CD4-positive, alpha-beta T cell treated with Interferon alpha-2 for 1 hour (primary cell): ENCODE measurements around the gene LRRC52.
A peak's percentile ranks its signal among the peaks of the same experiment; 100 is the strongest.
"Not testable (repeated sequence)": the region's sequence is repeated elsewhere in the genome, so short reads cannot be mapped to it uniquely, and the experiment has no call there.

ENCODE experiments used
- DNase-seq, 2 donors: peaks; one replicate each; pipeline ENCODE4 v3.0.0-alpha.2; 2020 to 2022

LRRC52 gene

DNA sequence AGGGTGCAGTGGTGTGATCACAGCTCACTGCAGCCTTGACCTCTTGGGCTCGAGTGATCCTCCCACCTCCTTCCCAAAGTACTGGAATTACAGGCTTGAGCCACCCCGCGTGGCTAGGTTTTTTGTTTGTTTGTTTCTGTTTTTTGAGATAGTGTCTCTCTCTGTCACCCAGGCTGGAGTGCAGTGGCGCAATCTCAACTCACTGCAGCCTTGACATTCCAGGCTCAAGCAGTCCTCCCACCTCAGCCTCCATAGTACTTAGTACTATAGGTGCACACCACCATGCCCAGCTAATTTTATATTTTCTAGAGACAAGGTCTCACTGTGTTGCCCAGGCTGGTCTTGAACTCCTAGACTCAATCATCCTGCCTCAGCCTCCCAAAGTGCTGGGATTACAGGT is 47.6 kb downstream of the LRRC52 start:
- not testable (repeated sequence) for DNase-seq

DNA sequence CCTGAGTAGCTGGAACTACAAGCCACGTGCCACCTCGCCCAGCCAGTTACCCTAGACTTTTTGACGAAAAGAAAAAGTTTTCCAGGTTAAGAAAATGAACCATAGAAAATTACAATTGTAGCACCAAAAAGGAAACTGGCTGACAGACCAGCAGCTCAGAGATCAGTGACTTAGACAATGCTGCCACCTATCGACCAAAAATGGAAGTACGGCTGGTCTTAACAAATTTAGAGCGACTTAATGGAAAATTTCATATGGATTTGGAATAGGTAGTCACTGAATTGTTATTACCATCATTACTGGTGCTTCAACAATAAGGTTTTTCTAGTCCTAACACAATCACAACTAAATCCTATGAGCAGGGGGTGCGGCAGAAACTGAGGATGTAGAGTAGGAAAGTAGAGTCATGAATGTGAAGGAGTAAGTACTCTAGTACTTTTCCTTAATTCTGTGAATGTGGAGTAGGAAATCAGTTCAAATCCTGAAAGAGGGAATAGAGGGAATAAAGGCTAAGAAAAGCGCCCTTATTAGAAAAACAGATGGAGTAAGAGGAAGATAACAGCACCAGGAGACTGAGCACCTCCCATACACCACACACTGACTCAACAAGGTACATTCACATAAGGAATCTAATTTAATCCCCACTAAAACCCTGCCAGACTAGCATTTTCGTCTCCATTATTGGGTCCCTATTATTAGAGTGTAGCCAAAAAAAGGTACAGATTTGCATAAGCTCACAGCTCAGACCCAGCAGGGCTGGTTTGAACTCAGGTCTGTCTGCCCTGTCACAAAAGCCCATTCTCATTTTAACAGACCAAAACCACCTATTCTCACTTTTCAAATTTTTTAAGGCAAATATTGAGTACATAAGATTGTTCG is 49.4 kb downstream of the LRRC52 start:
- peak; percentile 64 to 81 for DNase-seq

DNA sequence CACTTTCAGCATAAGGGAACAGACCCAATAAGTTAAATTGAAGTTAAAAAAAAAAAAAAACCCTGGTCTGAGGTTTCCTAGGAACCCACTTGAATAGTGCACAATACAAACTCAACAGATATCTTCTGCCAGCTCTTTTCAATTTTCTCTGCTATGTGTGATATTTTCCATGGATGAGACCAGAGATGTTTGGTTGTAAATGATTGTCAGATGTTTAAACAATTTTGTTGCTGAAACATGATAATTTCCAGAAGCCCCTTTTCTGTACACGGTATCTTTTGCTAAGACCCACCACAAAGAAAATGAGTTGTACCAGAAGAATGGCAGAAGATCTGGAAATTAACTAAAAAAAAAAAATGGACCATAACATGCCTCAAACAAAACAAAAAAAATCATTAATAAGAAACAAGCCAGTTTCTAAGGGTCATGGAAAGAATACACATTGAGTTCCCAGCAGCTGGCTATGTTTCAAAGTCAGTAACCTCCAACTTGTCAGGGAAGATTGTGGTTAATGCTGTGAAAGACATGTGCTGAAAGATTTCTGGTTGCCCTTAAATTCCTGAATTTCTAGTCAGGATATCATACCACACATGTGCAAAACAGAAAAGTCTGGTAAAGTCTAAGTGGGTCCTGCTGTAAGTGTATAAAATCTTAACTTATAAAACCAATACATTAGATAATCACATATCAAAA is 51.6 kb downstream of the LRRC52 start:
- no peak for DNase-seq

DNA sequence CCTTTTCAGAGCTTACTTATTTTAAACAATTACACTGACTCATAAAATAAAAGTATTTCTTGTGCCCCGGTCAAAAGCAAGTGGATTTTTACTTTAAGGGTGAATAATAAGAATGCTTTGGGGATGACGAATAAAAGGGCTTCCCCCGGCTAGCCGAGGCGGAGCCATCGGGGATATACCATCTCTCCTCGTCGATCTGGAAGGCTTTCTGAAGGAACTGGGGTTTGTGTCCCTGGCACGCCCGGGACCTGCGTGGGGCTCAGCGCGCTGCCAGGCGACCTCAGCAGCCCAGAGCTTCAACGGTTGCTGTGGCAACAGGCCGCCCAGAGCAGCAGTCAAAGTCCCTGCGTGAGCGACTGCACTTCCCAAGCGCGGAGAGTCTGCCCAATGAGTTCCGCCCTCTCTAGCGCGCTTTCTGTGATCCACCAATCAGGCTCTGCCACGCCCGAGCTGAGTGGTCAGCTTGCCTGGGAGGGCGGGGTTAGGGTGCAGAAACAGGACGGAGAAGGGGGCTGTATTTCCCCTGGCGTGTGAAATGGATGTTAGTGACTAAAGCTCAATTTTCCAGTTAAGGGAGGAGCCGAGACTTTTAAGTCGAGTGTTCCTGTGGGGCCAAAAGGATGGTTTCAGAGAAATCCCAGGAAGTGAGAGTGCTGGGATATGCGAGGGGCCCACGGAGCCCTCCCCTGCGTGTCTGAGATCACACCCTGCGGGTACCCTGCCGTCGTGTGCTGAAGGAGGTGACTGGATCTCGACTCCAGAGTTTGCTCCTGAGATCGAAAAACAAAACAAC is 54.3 kb downstream of the LRRC52 start:
- peak; percentile 94 to 95 for DNase-seq

DNA sequence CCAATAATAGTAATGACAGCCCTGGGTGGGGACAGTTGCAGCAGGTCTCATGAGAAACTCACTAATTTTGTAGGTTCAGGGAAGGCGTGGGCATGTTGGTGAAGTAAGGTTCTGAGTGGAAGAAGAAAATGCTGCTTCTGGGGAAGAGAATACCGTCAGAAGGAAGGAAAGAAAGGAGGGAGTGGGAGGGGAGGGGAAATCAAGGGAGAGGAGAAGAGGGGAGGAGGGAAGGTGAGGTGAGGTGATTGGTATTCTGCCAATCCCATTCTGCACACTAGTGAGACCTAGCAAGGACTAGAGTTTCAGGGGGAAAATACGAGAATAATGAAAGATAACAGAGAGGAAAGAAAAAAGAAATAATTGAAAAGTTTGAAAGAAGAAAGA is 54.9 kb downstream of the LRRC52 start:
- DNase-seq = no peak

DNA sequence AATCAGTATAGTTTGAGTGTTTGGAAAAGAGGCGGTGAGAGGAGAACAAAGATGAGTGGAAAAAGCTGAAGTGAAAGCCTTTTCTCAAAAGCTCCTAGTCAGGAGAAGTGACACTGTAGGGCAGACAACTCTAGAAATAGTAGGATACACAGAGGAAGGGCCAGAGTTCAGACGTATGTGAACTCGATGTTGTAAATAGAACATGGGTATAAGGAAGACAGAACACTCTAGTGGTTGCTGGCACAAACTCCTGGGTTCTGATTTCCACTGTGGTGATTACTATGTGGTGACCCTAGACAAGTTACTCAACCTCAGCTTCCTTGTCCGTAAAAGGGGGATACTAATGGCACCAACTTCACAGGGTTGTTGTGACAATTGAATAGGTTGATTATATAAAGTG is 57.0 kb downstream of the LRRC52 start:
- DNase-seq = no peak

DNA sequence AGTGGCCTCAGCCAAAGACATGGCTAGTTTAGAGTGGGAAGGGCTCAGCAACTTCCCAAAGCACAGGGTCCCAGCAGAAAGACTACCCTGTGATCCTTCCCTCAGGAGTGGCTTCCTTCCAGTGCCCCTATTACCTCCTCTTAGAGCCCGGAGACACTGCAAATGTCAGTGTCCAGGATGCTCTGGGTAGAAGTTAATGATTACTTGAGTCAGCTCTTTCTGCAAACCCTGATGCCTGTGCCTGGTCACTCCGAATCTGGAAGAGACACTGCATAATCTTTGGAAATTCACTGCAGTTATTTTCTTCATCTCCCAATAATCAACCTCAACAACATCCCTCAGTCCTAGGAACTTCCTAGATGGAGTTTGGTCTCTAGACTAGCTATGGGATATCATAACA is 60.0 kb downstream of the LRRC52 start:
- DNase-seq = no peak

DNA sequence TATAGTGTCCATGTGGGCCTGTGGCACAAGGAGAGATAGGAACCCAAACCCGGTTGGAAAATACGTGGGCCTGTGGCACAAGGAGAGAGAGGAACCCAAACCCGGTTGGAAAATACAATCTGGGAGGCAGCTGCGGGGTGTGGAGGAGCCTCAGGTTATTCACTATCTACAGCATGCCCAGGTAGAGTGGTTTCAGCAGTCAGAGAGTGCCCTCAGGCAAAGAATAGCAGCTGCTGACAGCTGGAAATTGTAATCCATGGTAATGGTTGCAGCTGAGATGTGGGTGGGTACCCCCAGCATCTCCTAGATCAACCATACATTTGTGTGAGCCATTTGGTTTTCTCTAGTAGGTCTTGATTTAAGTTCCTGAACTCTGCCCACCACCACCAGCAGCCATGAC is 61.4 kb downstream of the LRRC52 start:
- no peak for DNase-seq

DNA sequence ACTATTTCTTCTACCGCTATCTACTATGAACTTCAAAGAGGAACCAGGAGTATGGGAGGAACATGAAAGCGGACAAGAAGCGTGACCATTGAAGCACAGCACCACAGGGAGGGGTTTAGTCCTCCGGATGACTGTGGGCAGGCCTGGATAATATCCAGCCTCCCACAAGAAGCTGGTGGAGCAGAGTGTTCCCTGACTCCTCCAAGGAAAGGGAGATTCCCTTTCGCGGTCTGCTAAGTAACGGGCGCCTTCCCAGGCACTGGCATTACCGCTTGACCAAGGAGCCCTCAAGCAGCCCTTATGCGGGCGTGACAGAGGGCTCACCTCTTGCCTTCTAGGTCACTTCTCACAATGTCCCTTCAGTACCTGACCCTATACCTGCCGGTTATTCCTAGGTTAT is 62.9 kb downstream of the LRRC52 start:
- not testable (repeated sequence) for DNase-seq

DNA sequence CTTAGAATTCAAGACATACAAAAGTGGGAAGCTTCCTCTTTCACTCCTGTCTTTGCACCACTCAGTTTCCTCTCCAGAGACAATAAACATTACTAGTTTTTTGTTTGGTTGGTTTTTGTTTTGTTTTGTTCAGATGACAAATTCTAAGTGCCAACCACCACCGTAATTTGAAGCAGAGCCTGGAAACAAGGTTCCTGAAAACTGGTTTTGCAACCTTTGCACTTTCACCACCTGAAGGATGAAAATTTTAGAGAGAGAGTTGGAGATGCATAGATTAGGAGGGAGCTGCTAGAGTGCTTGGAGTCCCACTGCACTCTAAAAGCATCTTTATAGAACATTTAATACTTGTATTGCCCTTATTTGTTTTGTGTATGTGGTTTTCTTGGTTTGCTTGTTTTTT is 67.1 kb downstream of the LRRC52 start:
- no peak for DNase-seq

DNA sequence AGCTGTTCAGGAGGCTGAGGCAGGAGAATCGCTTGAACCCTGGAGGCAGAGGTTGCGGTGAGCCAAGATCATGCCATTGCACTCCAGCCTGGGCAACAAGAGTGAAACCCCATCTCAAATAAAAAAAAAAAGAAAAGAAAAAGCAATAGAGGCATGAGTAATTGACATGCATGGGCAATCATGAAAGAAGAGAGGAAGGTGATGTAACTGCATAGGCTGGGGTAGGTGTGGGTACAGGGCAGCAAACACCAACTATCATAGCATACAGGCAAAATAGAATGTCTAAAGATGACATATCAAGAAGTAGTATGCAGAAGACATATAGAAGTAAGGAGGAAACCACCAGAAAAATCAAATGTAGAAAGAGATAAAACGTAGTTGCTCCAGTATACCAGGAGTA is 68.3 kb downstream of the LRRC52 start:
- no peak for DNase-seq
